Activated CD4-positive, alpha-beta T cell treated with anti-CD3 and anti-CD28 coated beads for 24 hours (primary cell): ENCODE results near the gene MTF2.

Source experiments
- DNase-seq, 2 donors: peaks; one replicate each; pipeline ENCODE4 v3.0.0-alpha.2; 2020; ENCODE audit warnings: low read depth in 2 of 2

Gene MTF2

GRCh38 chr1:93083979-93084378 is 4.9 kb downstream of the MTF2 start:
- no peak for DNase-seq

- no peak for DNase-seq
Observed at GRCh38 chr1:93087532-93087931, 8.4 kb downstream of the MTF2 start.

- no peak for DNase-seq
Observed at GRCh38 chr1:93093332-93094006, 14.4 kb downstream of the MTF2 start.

DNA sequence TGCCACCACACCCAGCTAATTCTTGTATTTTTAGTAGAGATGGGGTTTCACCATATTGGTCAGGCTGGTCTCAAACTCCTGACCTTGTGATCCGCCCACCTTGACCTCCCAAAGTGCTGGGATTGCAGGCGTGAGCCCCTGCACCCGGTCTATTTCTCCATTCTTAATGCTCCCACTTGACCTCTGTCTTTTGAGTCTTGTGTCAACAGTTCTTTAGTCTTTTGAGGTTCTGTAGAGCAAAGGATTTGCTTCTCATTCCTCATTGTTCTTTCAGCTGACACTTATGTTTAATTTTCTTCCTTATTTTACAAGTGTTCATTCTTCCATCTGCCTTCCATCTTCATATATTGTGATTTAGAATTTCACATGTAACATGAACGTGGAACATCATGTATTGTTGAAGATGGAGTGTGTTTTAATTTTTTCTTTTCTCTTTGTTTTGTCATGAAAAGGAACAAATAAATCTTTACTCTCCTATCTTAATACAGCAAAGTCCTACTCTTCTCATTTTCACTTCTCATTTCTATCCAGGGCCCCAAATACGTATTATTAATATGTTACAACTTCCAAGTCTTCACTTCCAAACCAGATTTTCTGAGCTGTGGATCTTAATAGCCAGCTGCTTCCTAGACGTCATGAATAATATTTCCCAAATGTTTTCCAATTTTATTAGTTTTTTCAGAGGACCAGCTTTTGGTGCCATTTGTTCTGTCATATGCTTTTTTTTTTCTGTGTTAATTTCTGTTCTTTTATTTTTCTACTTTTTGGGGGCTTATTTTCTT is 16.9 kb downstream of the MTF2 start:
- DNase-seq = no peak

GRCh38 chr1:93102142-93102541 is 23.1 kb downstream of the MTF2 start:
- no peak for DNase-seq

DNA sequence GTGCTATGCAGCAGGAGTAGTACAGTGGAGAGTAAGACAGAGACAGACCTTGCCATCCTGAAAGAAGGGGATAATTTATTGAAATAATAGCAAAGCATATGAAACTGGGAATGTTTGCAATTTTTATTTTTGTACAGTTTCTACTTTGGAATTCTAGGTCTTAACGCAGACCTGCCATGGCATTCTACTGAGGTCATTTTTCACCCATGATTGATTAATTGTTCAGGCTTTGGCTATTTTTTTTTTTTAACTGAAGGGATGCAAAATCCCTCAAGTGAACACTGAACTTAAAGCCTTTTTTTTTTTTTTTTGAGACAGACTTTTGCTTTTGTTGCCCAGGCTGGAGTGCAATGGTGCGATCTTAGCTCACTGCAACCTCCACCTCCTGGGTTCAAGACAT is 27.1 kb downstream of the MTF2 start:
- no peak for DNase-seq

- DNase-seq = no peak
Observed at GRCh38 chr1:93107395-93107794, 28.3 kb downstream of the MTF2 start.

GRCh38 chr1:93108335-93108734 is 29.3 kb downstream of the MTF2 start:
- no peak for DNase-seq

- DNase-seq = no peak
Observed at GRCh38 chr1:93109578-93109977, 30.5 kb downstream of the MTF2 start.

DNA sequence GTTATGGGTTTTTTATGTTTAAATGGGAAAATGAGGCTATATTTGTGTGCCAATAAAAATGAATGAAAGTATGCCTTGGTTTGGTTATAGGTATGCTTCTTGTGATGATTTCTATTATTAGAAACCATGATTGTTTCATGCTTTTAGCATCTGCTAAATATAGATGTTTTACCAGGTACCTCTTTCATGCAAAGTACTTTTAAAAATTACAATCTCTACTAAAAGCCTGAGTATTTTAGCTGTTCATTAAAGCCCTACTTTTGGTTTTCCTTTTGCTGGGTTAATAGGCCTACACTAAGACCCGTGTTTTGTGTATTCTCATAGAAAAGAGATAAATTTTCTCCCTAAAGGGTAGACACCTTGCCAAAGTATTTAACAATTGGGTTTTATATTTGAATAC is 32.0 kb downstream of the MTF2 start:
- DNase-seq = no peak

DNA sequence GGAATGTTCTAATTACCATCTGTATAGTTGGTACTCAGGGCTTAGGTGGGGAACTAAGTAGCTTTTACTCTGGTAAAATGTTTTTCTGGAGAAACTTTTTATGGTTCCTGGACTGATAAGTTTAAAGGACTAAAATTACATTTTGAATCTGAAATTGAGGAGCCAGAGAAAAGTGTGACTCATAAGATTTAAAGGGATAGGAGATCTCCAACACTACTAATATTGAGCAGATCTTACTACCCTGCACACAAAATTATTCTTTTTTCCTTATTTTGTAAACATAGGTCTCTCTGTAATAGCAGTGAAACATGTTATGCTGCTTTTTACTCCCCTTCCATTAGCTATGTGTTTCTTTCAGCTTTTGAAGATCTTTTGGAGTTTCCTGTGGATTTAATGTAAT is 32.5 kb downstream of the MTF2 start:
- no peak for DNase-seq

DNA sequence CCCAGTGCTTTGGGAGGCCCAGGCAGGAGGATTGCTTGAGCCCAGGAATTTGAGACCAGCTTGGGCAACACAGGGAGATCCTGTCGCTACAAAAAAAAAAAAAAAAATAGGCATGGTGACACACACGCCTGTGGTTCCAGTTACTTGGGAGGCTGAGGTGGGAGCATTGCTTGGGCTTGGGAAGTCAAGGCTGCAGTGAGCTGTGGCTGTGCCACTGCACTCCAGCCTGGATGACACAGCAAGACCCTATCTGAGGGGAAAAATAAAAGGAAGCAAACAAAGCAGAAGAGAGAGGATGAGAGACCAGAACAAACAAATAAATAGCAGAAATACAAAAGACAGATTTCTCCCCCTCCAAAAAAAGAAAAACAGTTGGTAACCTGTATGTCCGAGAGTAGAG is 34.0 kb downstream of the MTF2 start:
- DNase-seq = no peak

DNA sequence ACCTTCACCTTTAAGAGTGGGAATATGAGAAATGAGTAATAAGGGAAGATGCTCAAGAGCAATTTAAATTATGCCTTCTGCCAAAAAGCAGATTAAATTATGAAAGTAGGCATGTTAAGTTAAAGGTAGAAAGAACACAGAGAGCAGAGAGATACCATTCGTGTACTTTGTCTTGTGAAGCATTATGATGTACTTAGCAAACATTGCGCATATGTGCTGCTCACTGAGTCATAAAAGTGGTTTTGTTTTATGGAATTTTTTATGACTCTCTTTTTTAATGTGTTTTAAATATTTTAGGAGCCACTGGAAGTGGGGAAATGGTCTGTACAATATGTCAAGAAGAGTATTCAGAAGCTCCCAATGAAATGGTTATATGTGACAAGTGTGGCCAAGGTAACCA is 35.3 kb downstream of the MTF2 start:
- DNase-seq = no peak

DNA sequence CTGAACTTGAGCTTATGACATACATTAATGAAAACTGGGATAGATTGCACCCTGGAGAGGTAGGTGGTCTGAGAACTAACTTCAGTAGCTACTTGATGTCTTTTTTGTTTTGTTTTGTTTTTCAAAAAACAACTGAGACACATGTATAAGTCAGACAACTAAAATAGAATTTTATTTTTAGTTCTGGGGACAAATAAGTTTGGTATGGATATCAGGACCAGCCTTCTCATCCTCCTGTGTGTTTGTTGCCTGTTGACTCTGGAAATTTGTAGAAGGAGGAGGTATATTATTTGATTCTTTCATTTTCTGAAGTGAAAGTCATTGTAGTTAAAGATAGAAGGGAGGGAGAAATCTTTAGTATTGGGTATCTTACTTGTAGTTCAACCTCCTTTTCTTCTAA is 41.5 kb downstream of the MTF2 start:
- DNase-seq = no peak

DNA sequence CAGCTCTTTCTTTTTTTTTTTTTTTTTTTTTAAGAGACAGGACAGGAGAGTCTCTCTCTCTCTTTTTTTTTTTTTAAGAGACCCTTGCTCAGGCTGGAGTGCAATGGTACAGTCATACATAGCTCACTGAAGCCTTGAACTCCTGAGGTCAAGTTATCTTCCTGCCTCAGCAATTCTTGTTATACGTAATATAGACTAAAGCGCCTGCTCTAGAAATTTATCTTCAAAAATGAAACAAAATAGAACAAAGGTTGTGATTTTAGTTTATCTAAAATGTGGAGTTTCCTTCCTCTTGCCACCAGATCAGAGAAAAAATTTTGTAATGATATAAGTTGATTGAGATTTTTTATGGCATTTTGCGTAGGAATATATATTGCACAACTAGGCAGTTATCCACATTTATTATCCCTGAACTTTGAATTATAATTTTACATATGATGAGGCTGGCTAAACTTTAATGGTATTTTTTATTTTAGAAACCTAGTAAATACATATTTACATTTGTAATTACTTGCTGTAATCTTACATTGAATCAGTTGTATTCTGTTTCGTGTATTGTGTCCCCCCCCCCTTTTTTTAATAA is 44.2 kb downstream of the MTF2 start:
- DNase-seq = no peak

- DNase-seq = no peak
Observed at GRCh38 chr1:93124556-93125355, 45.7 kb downstream of the MTF2 start.

GRCh38 chr1:93129507-93130099 is 50.5 kb downstream of the MTF2 start:
- DNase-seq = no peak

DNA sequence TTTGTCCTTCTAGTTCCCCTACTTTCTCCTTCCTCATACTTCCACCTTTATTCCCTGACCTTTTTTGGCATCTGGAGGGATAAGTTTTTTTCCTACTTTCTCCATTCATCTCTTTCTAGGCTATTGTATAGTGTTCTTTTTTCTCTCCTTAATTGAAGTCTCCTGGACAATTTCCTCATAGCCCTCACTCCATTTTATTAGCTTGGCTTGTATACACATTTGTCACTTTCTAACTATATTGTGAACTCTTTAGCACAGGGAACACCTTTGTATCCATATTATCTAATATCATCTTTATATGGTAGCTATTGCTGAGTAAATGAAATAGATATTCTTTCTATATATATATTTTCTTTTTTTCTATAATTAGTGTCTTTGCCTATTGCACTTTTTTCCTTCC is 53.6 kb downstream of the MTF2 start:
- DNase-seq = no peak

DNA sequence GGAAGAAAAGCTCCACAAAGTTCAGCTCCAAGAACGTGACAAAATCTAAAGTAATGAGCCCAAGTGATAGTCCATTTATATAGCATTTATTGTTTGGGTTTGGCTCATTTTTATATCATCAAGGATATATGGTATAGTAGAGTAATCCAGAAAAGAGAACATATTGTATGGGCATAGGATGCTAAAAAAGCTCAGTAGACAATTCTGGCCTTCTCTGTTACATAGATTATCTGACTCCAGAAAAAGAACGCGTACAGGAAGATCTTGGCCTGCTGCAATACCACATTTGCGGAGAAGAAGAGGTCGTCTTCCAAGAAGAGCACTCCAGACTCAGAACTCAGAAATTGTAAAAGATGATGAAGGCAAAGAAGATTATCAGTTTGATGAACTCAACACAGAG is 57.4 kb downstream of the MTF2 start:
- DNase-seq = no peak

DNA sequence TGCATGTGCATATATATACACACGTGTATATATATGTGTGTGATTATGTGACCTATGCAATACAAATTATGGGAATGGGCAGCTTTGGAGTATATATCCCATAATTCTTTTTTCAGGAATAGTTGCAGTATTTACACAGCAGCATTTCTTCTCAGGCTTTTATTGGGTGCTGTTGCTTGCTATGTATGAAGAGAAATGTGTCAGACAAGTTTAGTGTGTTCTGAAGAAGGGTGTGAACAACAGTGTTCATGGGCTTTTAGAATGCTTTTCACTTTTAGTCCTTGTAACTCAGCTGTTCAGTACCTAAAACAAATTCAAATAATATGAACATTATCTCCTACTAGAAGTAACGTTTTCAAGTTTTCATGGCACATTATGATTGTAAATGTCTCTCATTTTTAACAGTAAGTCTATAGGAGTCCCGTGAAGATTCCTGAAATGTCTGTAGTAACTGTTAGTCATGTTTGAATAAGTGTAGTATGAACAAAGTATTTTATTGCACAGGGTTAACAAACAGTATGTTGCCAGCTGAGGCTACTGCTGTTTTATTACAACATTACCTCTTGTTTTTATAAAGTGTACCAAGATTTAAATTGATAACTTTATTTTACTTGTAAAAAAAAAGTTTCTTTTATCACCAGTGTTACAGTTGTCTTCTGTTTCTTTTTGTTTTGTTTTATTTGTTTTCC is 58.7 kb downstream of the MTF2 start:
- no peak for DNase-seq

- DNase-seq = no peak
Observed at GRCh38 chr1:93140106-93140505, 61.0 kb downstream of the MTF2 start.
